ENCODE results near the gene RASSF3. TPM values are rescaled to one million over a fixed set of nuclear protein-coding genes. Genes with fewer than 3 reads are reported as not detected.
A peak's percentile ranks its signal among the peaks of the same experiment; 100 is the strongest.

The RASSF3 gene
- total RNA-seq, 1 experiment from 2014 or later = 107 TPM

- CTCF ChIA-PET = no interaction called here
- in situ Hi-C loops (cut with HindIII; ENCODE audit: low pct_unique_long_range_greater_than_20kb, low sequenced_read_pairs) = no loop called here
Observed at GRCh38 chr12:64587447-64587846, 22.8 kb upstream of the RASSF3 start.

DNA sequence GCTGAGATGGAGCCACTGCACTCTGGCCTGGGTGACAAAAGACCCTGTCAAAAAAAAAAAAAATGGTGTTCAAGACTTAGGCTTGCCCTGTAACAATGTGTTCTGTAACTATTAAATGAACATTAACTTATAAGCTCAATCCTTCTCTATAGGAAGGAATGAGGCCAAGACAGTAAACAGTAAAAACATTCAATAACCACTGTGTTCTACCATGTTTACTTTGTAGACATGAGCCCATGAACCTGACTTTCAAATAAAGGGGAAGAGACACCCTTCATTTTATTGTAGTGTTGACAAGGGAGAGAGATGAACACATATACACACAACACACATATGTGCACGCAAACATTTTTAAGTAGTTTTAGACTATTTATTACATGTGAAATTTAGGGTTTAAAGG lies 20.1 kb upstream of the RASSF3 start:
- BruUV-seq (replicated peaks) = no TSS peak

More at GRCh38 chr12:64587447-64587846, 22.8 kb upstream of the RASSF3 start:
- H3K4me1 ChIP-seq (ENCODE audit: control insufficient read depth, insufficient read depth, low read length) = no peaks in the 10 kb centered on the region; the same call in 1 of the 2 replicates
- no peaks in the 10 kb centered on the region for H3K27me3 ChIP-seq (ENCODE audit: control insufficient read depth, insufficient read depth, low read length)
- TF ChIP-seq, protein P1, sequence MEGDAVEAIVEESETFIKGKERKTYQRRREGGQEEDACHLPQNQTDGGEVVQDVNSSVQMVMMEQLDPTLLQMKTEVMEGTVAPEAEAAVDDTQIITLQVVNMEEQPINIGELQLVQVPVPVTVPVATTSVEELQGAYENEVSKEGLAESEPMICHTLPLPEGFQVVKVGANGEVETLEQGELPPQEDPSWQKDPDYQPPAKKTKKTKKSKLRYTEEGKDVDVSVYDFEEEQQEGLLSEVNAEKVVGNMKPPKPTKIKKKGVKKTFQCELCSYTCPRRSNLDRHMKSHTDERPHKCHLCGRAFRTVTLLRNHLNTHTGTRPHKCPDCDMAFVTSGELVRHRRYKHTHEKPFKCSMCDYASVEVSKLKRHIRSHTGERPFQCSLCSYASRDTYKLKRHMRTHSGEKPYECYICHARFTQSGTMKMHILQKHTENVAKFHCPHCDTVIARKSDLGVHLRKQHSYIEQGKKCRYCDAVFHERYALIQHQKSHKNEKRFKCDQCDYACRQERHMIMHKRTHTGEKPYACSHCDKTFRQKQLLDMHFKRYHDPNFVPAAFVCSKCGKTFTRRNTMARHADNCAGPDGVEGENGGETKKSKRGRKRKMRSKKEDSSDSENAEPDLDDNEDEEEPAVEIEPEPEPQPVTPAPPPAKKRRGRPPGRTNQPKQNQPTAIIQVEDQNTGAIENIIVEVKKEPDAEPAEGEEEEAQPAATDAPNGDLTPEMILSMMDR (IDR thresholded peaks at IDR 0.05) = 0 out of 2 replicates have a peak, but pooled peaks have one; percentile 29
- TF ChIP-seq REST (IDR thresholded peaks at IDR 0.05; ENCODE audit: insufficient read depth in 1 of 2, low read depth in 2 of 2, low read length in 1 of 2) = no peak
- TF ChIP-seq TCF7L2 (IDR thresholded peaks at IDR 0.05; ENCODE audit: low read depth, low read length) = no peak
- DNase-seq (ENCODE audit: low read depth, low spot score) = no peak
- intact Hi-C loops (cut with micrococcal nuclease; ENCODE audit: unreplicated experiment) = no loop called here
- no peak overlapping the region for H3K4me3 ChIP-seq (ENCODE audit: low read depth in 2 of 2, low read length in 2 of 2)
- H3K9me3 ChIP-seq (ENCODE audit: control insufficient read depth, insufficient read depth, low read depth, low read length) = no peaks in the 10 kb centered on the region
- POLR2A ChIA-PET = interaction anchor here (0.6 kb wide), 1 partner anchor 61 kb away, joined by 5 read pairs; no protein-coding TSS in a partner anchor
- H3K27ac ChIP-seq (ENCODE audit: low read length) = no peak overlapping the region
- peak; percentile 63 for ATAC-seq
- H3K36me3 ChIP-seq (ENCODE audit: control insufficient read depth, insufficient read depth, low read length) = no peaks in the 10 kb centered on the region
- BruUV-seq (replicated peaks) = no TSS peak

More for the DNA sequence above, 20.1 kb upstream of the RASSF3 start:
- Histone ChIP-seq H3K36me3 (ENCODE audit: control insufficient read depth, insufficient read depth, low read length) (no peaks in the 10 kb centered on the region), H3K27me3 (ENCODE audit: control insufficient read depth, insufficient read depth, low read length) (no peaks in the 10 kb centered on the region), H3K4me3 (ENCODE audit: low read depth in 2 of 2, low read length in 2 of 2) (no peak overlapping the region), H3K9me3 (ENCODE audit: control insufficient read depth, insufficient read depth, low read depth, low read length) (no peaks in the 10 kb centered on the region), H3K4me1 (ENCODE audit: control insufficient read depth, insufficient read depth, low read length) (no peaks in the 10 kb centered on the region), H3K27ac (ENCODE audit: low read length) (no peak overlapping the region)
- POLR2A ChIA-PET = interaction anchor here (0.7 kb wide), 2 partner anchors 22 to 168 kb away, joined by 5 to 13 read pairs; no protein-coding TSS in a partner anchor
- TF ChIP-seq POLR2AphosphoS5 (IDR thresholded peaks at IDR 0.05; ENCODE audit: low read depth, low read length) = no peak
- TF ChIP-seq, protein P1 (IDR thresholded peaks at IDR 0.05) = no peak
- TF ChIP-seq TCF7L2 (IDR thresholded peaks at IDR 0.05; ENCODE audit: low read depth, low read length) = no peak
- no peak for TF ChIP-seq SIN3A (IDR thresholded peaks at IDR 0.05; ENCODE audit: borderline replicate concordance, insufficient read depth, low read depth, low read length)
- no peak for TF ChIP-seq REST (IDR thresholded peaks at IDR 0.05; ENCODE audit: insufficient read depth in 1 of 2, low read depth in 2 of 2, low read length in 1 of 2)
- intact Hi-C loops (cut with micrococcal nuclease; ENCODE audit: unreplicated experiment) (no loop called here), in situ Hi-C loops (cut with HindIII; ENCODE audit: low pct_unique_long_range_greater_than_20kb, low sequenced_read_pairs) (no loop called here)
- ATAC-seq (no peak), DNase-seq (ENCODE audit: low read depth, low spot score) (no peak)
- CTCF ChIA-PET = no interaction called here

All from Panc1 (cell line).